GM12878 (cell line): ENCODE results near the gene PLAC8. TPM values are rescaled to one million over a fixed set of nuclear protein-coding genes. Genes with fewer than 3 reads are reported as not detected.
"Not testable (repeated sequence)": the region's sequence is repeated elsewhere in the genome, so short reads cannot be mapped to it uniquely, and the experiment has no call there.

ENCODE experiments used
- ATAC-seq: fragments of 200-7000 bp; cut with Tn5 transposase; 3 replicates; pipeline ENCODE4 v1.9.1; 2020; ENCODE audit warnings: mild to moderate bottlenecking, moderate library complexity
- BruUV-seq: library from RNA; stranded (reverse); fragments of 400-500 nt; replicated peaks from 2 replicates; lab custom pipeline; 2021; lab: Mats Ljungman, UMichigan
- CTCF ChIA-PET: fragments of 300-600 bp; sonication (Branson Sonifier 250); formaldehyde crosslinking; extraction: SDS; loops from one replicate; lab custom pipeline; 2021; ENCODE audit warnings: inconsistent platforms; lab: Yijun Ruan, JAX
- POLR2A ChIA-PET: fragments of 350-600 bp; formaldehyde crosslinking; extraction: SDS; loops from one replicate; lab custom pipeline; 2021; ENCODE audit warnings: inconsistent platforms; lab: Charles Lee
- RAD21 ChIA-PET: fragments of 300-600 bp; sonication (Branson Sonifier 250); formaldehyde crosslinking; loops from one replicate; lab custom pipeline; 2023; ENCODE audit warnings: antibody characterized with exemption; ENCODE audit not compliant: unreplicated experiment; lab: Charles Lee
- SMC1A ChIA-PET: fragments of 300-600 bp; sonication (Branson Sonifier 250); formaldehyde crosslinking; loops from one replicate; lab custom pipeline; 2023; ENCODE audit not compliant: unreplicated experiment, uncharacterized antibody; lab: Charles Lee
- DNase-seq: peaks from one replicate; pipeline ENCODE4 v3.0.0-alpha.2; 2011; ENCODE audit warnings: low read depth, low spot score
- FAIRE-seq: peaks from 3 replicates; lab custom pipeline; 2011; peaks lifted over from hg19 to GRCh38; lab: Jason Lieb, UNC
- H2AFZ ChIP-seq: 2 replicates; pipeline ENCODE4 v1.6.0; 2011; ENCODE audit warnings: low read depth, low read length, control low read depth; ENCODE audit not compliant: control insufficient read depth
- H3K27ac ChIP-seq: 2 replicates; pipeline ENCODE4 v1.5.1; 2011; ENCODE audit warnings: control low read depth; ENCODE audit not compliant: control insufficient read depth, insufficient read depth
- H3K27me3 ChIP-seq, 2 experiments: replicated peaks in 1 of 2; 2 replicates each; pipeline versions ENCODE4 v1.6.0 to v1.6.1; 2011; ENCODE audit warnings: low read length in 1 of 2; ENCODE audit not compliant: control insufficient read depth in 2 of 2, insufficient read depth in 2 of 2
- H3K36me3 ChIP-seq, 2 experiments: 2 replicates each; pipeline ENCODE4 v1.5.1; 2011; ENCODE audit warnings: low read length in 1 of 2; ENCODE audit not compliant: control insufficient read depth in 2 of 2, insufficient read depth in 2 of 2
- H3K4me1 ChIP-seq: 2 replicates; pipeline ENCODE4 v1.6.1; 2011; ENCODE audit warnings: mild to moderate bottlenecking, low read length, moderate library complexity, mixed read lengths; ENCODE audit not compliant: control insufficient read depth, insufficient read depth
- H3K4me2 ChIP-seq: 2 replicates; pipeline ENCODE4 v1.6.0; 2011; ENCODE audit warnings: control low read depth; ENCODE audit not compliant: control insufficient read depth, insufficient read depth
- H3K4me3 ChIP-seq: fragments of 200-600 bp; sonication (generic); 2 replicates; pipeline ENCODE4 v1.5.1; 2016
- H3K79me2 ChIP-seq: 2 replicates; pipeline ENCODE4 v1.6.0; 2011; ENCODE audit warnings: low read length; ENCODE audit not compliant: control insufficient read depth, insufficient read depth
- H3K9ac ChIP-seq: 2 replicates; pipeline ENCODE4 v1.8.0; 2011; ENCODE audit warnings: low read length, control low read depth, mixed read lengths; ENCODE audit not compliant: control insufficient read depth, insufficient read depth
- H3K9me3 ChIP-seq: replicated peaks from 3 replicates; pipeline ENCODE4 v1.5.1; 2011; ENCODE audit warnings: mild to moderate bottlenecking, low read length; ENCODE audit not compliant: control insufficient read depth, insufficient read depth
- H4K20me1 ChIP-seq: 2 replicates; pipeline ENCODE4 v1.6.0; 2011; ENCODE audit not compliant: control insufficient read depth, insufficient read depth
- BHLHE40 ChIP-seq, 2 experiments: fragments of 450-650 bp in 1 of 2; IDR thresholded peaks; 2 replicates each; pipeline ENCODE4 v1.6.1; 2011 to 2017; ENCODE audit warnings: low read depth in 2 of 2, borderline replicate concordance in 1 of 2, improper control_type of control experiment in 1 of 2, low read length in 1 of 2, mild to moderate bottlenecking in 1 of 2
- JUNB ChIP-seq: IDR thresholded peaks from 2 replicates; pipeline ENCODE4 v1.6.1; 2016; ENCODE audit warnings: antibody characterized with exemption, mild to moderate bottlenecking
- NR2F1 ChIP-seq: fragments of 450-650 bp; conservative IDR thresholded peaks from 2 replicates; pipeline ENCODE4 v1.6.1; 2017; ENCODE audit warnings: mild to moderate bottlenecking
- TCF12 ChIP-seq: IDR thresholded peaks from 2 replicates; pipeline ENCODE4 v1.6.1; 2011; ENCODE audit warnings: low read depth, mild to moderate bottlenecking, low read length
- WGBS: methylation state at CpG from one replicate; pipeline ENCODE4 v1.1.6; 2016; ENCODE audit warnings: low lambda C conversion rate; ENCODE audit not compliant: insufficient replicate concordance, insufficient coverage; ENCODE audit errors: missing lambda C conversion rate; 5-methylcytosine and 5-hydroxymethylcytosine counted together
- in situ Hi-C: fragments of 300-500 bp; cut with MboI; formaldehyde crosslinking; loops from 9 replicates; pipeline ENCODE4 v1.14.3; 2018; ENCODE audit warnings: mixed read lengths
- intact Hi-C: fragments of 100-400 bp; cut with micrococcal nuclease; formaldehyde crosslinking; loops from one replicate; pipeline ENCODE4 v1.14.2; 2022; ENCODE audit not compliant: unreplicated experiment
- polyA plus RNA-seq, 11 experiments: library from polyadenylated mRNA; depleted of rRNA in 4 of 11; unstranded in 6 of 11; stranded (reverse) in 5 of 11; fragments of >200 nt; fragmentation: Nextera tagmentation in 4 of 11; fragmentation: Illumina TruSeq in 1 of 11; extraction: Ambion mirVana in 4 of 11; extraction: Trizol in 1 of 11; gene quantifications; 1 replicate in 1 of 11; 2 replicates in 10 of 11; pipeline versions ENCODE4 v1.2.1 to v1.2.3, GENCODE V29; 2011 to 2016; ENCODE audit warnings: inconsistent platforms in 2 of 11, missing spikeins in 2 of 11, low read depth in 1 of 11
- total RNA-seq, 4 experiments: library from RNA; depleted of rRNA in 3 of 4; stranded (reverse); fragments of >200 nt in 3 of 4; fragmentation: Illumina TruSeq in 1 of 4; extraction: Trizol in 1 of 4; gene quantifications; 2 replicates each; pipeline versions ENCODE4 v1.2.1 to v1.2.3, GENCODE V29; 2013 to 2021
- TF ChIP-seq, protein P1 (sequence below): fragments of 450-650 bp; IDR thresholded peaks from 2 replicates; pipeline ENCODE4 v1.6.1; 2016; ENCODE audit warnings: mild to moderate bottlenecking

Gene PLAC8
- total and polyA plus RNA-seq, 10 of the 15 experiments (the other 5 are each of a cell fraction or from before 2014, with no cell fraction given) = 214 to 841 (median 348) TPM

DNA sequence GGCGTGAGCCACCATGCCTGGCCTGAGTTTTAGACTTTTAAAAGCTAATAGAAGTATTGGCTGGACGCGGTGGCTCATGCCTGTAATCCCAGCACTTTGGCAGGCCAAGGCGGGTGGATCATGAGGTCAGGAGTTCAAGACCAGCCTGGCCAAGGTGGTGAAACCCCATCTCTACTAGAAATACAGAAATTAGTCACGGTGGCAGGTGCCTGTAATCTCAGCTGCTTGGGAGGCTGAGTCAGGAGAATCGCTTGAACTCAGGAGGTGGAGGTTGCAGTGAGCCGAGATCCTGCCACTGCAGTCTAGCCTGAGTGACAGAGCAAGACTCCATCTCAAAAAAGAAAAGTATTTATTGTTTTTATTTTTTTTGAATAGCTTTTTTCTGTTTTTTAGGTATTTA, 39.7 kb downstream of the PLAC8 start:
- in situ Hi-C loops = loop anchor here (10.0 to 25.0 kb wide), 2 partner anchors 180 to 563 kb away; no protein-coding TSS in a partner anchor
- H3K4me1 ChIP-seq, H3K9me3 ChIP-seq: not testable (repeated sequence)
- peak; percentile 66 for TF ChIP-seq NR2F1
- peak in 1 of 2 experiments; percentile 51; a peak in 1 of 4 replicates for TF ChIP-seq BHLHE40 (IDR thresholded peaks at IDR 0.05; ENCODE audit: borderline replicate concordance in 1 of 2, low read depth in 2 of 2, low read length in 1 of 2)
- TF ChIP-seq JUNB = peak; percentile 44; the same call in 1 of the 2 replicates
- TF ChIP-seq, protein P1, sequence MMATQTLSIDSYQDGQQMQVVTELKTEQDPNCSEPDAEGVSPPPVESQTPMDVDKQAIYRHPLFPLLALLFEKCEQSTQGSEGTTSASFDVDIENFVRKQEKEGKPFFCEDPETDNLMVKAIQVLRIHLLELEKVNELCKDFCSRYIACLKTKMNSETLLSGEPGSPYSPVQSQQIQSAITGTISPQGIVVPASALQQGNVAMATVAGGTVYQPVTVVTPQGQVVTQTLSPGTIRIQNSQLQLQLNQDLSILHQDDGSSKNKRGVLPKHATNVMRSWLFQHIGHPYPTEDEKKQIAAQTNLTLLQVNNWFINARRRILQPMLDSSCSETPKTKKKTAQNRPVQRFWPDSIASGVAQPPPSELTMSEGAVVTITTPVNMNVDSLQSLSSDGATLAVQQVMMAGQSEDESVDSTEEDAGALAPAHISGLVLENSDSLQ = peak; percentile 73
- TF ChIP-seq TCF12 = peak; percentile 71
- TF ChIP-seq, all 136 proteins: peak for 5; not testable (repeated sequence) for 131
- intact Hi-C loops = loop anchor here (1.0 to 2.0 kb wide), 5 partner anchors 36 to 208 kb away; no protein-coding TSS in a partner anchor
- ATAC-seq = peak; percentile 56
- BruUV-seq, H3K9ac ChIP-seq, FAIRE-seq, H3K4me2 ChIP-seq, H2AFZ ChIP-seq, H3K79me2 ChIP-seq, H3K4me3 ChIP-seq, H4K20me1 ChIP-seq, H3K27me3 ChIP-seq, DNase-seq: not testable (repeated sequence)
- ChIA-PET RAD21 (interaction anchor here (0.6 to 7.2 kb wide), 22 partner anchors 18 to 210 kb away, joined by 3 to 70 read pairs (median 5); partner anchors contain the start of genes COQ2 and PLAC8), CTCF (interaction anchor here (0.6 to 10.3 kb wide), 37 partner anchors 9 to 223 kb away, joined by 3 to 147 read pairs (median 4); partner anchors contain the start of genes COPS4 and COQ2), SMC1A (interaction anchor here (0.7 to 5.5 kb wide), 30 partner anchors 15 to 209 kb away, joined by 3 to 56 read pairs (median 7); partner anchors contain the start of genes COQ2 and PLAC8), POLR2A (interaction anchor here (0.5 to 1.8 kb wide), 7 partner anchors 9 to 208 kb away, joined by 3 to 9 read pairs (median 4); no protein-coding TSS in a partner anchor)
- WGBS = 46% methylated on average over 7 of the region's 7 CpGs
- H3K36me3 ChIP-seq = peaks cover 4 to 11% of the 10 kb centered on the region in 2 experiments; a peak in 3 of 4 replicates
- peak overlapping the region; percentile 22; the same call in 1 of the 2 replicates for H3K27ac ChIP-seq
